Keratinocyte (primary cell): ENCODE data around the gene RHEB. TPM values are rescaled to one million over a fixed set of nuclear protein-coding genes. Genes with fewer than 3 reads are reported as not detected.
A peak's percentile ranks its signal among the peaks of the same experiment; 100 is the strongest.

Source experiments
- DNase-seq: peaks from one replicate; pipeline ENCODE4 v3.0.0-alpha.2; 2011; ENCODE audit warnings: low read depth, missing footprints, low spot score
- FAIRE-seq: peaks from 2 replicates; lab custom pipeline; 2011; peaks lifted over from hg19 to GRCh38; lab: Jason Lieb, UNC
- H2AFZ ChIP-seq: 2 replicates; pipeline ENCODE4 v1.6.0; 2012; ENCODE audit warnings: low read length, control low read depth, inconsistent platforms; ENCODE audit not compliant: control insufficient read depth
- H3K27ac ChIP-seq: 2 replicates; pipeline ENCODE4 v1.5.1; 2011; ENCODE audit warnings: low read length; ENCODE audit not compliant: control insufficient read depth, insufficient read depth
- H3K27me3 ChIP-seq: 3 replicates; pipeline ENCODE4 v1.6.0; 2011; ENCODE audit warnings: low read length; ENCODE audit not compliant: control insufficient read depth, insufficient read depth; ENCODE audit errors: extremely low read depth
- H3K36me3 ChIP-seq, 2 experiments: 2 replicates in 1 of 2; 3 replicates in 1 of 2; pipeline ENCODE4 v1.5.1; 2011; ENCODE audit warnings: low read length in 2 of 2, mild to moderate bottlenecking in 1 of 2; ENCODE audit not compliant: control insufficient read depth in 2 of 2, insufficient read depth in 2 of 2; ENCODE audit errors: extremely low read depth in 1 of 2
- H3K4me1 ChIP-seq: 3 replicates; pipeline ENCODE4 v1.5.1; 2011; ENCODE audit warnings: low read length; ENCODE audit not compliant: control insufficient read depth, insufficient read depth; ENCODE audit errors: extremely low read depth
- H3K4me2 ChIP-seq: 3 replicates; pipeline ENCODE4 v1.6.0; 2011; ENCODE audit warnings: low read depth, low read length; ENCODE audit not compliant: control insufficient read depth, insufficient read depth; ENCODE audit errors: extremely low read depth
- H3K4me3 ChIP-seq, 3 experiments: fragments of 200-600 bp in 1 of 3; sonication (generic) in 1 of 3; 2 replicates in 2 of 3; 3 replicates in 1 of 3; pipeline ENCODE4 v1.5.1; 2011 to 2016; ENCODE audit warnings: low read length in 3 of 3, mild to moderate bottlenecking in 3 of 3, control low read depth in 2 of 3, inconsistent platforms in 1 of 3, low read depth in 1 of 3, mixed read lengths in 1 of 3, mixed run types in 1 of 3, moderate library complexity in 1 of 3; ENCODE audit not compliant: control insufficient read depth in 2 of 3, insufficient read depth in 2 of 3; ENCODE audit errors: extremely low read depth in 1 of 3
- H3K79me2 ChIP-seq: 2 replicates; pipeline ENCODE4 v1.6.0; 2012; ENCODE audit warnings: low read length; ENCODE audit not compliant: control insufficient read depth, insufficient read depth
- H3K9ac ChIP-seq: 3 replicates; pipeline ENCODE4 v1.6.0; 2011; ENCODE audit warnings: low read length; ENCODE audit not compliant: control insufficient read depth, insufficient read depth; ENCODE audit errors: extremely low read depth
- H3K9me1 ChIP-seq: 3 replicates; pipeline ENCODE4 v1.6.0; 2011; ENCODE audit warnings: low read length; ENCODE audit not compliant: control insufficient read depth, insufficient read depth; ENCODE audit errors: extremely low read depth
- H3K9me3 ChIP-seq: 2 replicates; pipeline ENCODE4 v1.5.1; 2012; ENCODE audit warnings: low read depth, low read length; ENCODE audit not compliant: control insufficient read depth
- H4K20me1 ChIP-seq: 3 replicates; pipeline ENCODE4 v1.6.0; 2011; ENCODE audit warnings: low read length; ENCODE audit not compliant: control insufficient read depth, insufficient read depth; ENCODE audit errors: extremely low read depth
- CTCF ChIP-seq, 3 experiments: IDR thresholded peaks in 1 of 3; conservative IDR thresholded peaks in 1 of 3; optimal IDR thresholded peaks in 1 of 3; 2 replicates in 2 of 3; 3 replicates in 1 of 3; pipeline versions ENCODE3 to v1.5.1; 2011; ENCODE audit warnings: low read length in 3 of 3, mild to moderate bottlenecking in 3 of 3, moderate library complexity in 2 of 3, control low read depth in 1 of 3, inconsistent platforms in 1 of 3; ENCODE audit not compliant: insufficient read depth in 2 of 3; ENCODE audit errors: extremely low read depth in 1 of 3
- EZH2 ChIP-seq: IDR thresholded peaks from one replicate; pipeline ENCODE4 v1.6.1; 2012; ENCODE audit warnings: inconsistent platforms, mild to moderate bottlenecking, low read length, moderate library complexity
- dilution Hi-C: fragments of 300-500 bp; cut with MboI; formaldehyde crosslinking; loops from one replicate; pipeline ENCODE4 v1.7.0; 2020; ENCODE audit warnings: low sequenced_read_pairs; ENCODE audit not compliant: extremely low pct_ligation_motif_present
- polyA plus RNA-seq, 5 experiments: library from polyadenylated mRNA; depleted of rRNA in 3 of 5; stranded (reverse) in 3 of 5; stranded (forward) in 1 of 5; unstranded in 1 of 5; fragments of >200 nt; gene quantifications; 1 replicate in 1 of 5; 2 replicates in 3 of 5; 3 replicates in 1 of 5; pipeline versions ENCODE4 v1.2.1 to v1.2.3, GENCODE V29; 2011 to 2012; ENCODE audit warnings: missing spikeins in 2 of 5, low read depth in 1 of 5, low replicate concordance in 1 of 5

The RHEB gene
- polyA plus RNA-seq, 1 donor (not counting 4 experiments of a cell fraction or from before 2014, with no cell fraction given) = 138 TPM

GRCh38 chr7:151486074-151486473, 33.6 kb downstream of the RHEB start:
- Histone ChIP-seq H3K4me3 (no peak overlapping the region), H3K9me3 (no peaks in the 10 kb centered on the region), H3K27me3 (no peaks in the 10 kb centered on the region), H3K36me3 (peaks cover 13 to 37% of the 10 kb centered on the region in 2 experiments), H2AFZ (no peak overlapping the region), H3K9me1 (no peaks in the 10 kb centered on the region), H3K9ac (no peak overlapping the region), H3K27ac (no peak overlapping the region), H3K79me2 (peaks cover 67% of the 10 kb centered on the region), H4K20me1 (no peaks in the 10 kb centered on the region), H3K4me1 (peaks cover 18% of the 10 kb centered on the region), H3K4me2 (no peak overlapping the region)
- FAIRE-seq (no peak), DNase-seq (no peak)
- TF ChIP-seq CTCF (optimal IDR thresholded peaks at IDR 0.05 in 1 of 3, IDR thresholded peaks at IDR 0.05 in 1 of 3, conservative IDR thresholded peaks at IDR 0.05 in 1 of 3; ENCODE audit: extremely low read depth in 1 of 3, insufficient read depth in 2 of 3, low read length in 3 of 3) = no peak
- TF ChIP-seq EZH2 = no peak
- dilution Hi-C loops = no loop called here

GRCh38 chr7:151484971-151485707, 34.6 kb downstream of the RHEB start:
- H3K4me3 ChIP-seq = no peak overlapping the region
- H3K4me2 ChIP-seq = no peak overlapping the region
- peaks cover 66% of the 10 kb centered on the region for H3K79me2 ChIP-seq
- H4K20me1 ChIP-seq = no peaks in the 10 kb centered on the region
- H3K36me3 ChIP-seq = peaks cover 9 to 33% of the 10 kb centered on the region in 2 experiments
- H3K9ac ChIP-seq = no peak overlapping the region
- no peak overlapping the region for H2AFZ ChIP-seq
- H3K9me1 ChIP-seq = no peaks in the 10 kb centered on the region
- H3K27me3 ChIP-seq = no peaks in the 10 kb centered on the region
- no peaks in the 10 kb centered on the region for H3K9me3 ChIP-seq
- H3K27ac ChIP-seq = peak overlapping the region; percentile 37
- FAIRE-seq (peak; percentile 61), DNase-seq (no peak)
- dilution Hi-C loops = no loop called here
- no peak for TF ChIP-seq EZH2
- no peak for TF ChIP-seq CTCF (optimal IDR thresholded peaks at IDR 0.05 in 1 of 3, IDR thresholded peaks at IDR 0.05 in 1 of 3, conservative IDR thresholded peaks at IDR 0.05 in 1 of 3; ENCODE audit: extremely low read depth in 1 of 3, insufficient read depth in 2 of 3, low read length in 3 of 3)
- H3K4me1 ChIP-seq = peaks cover 18% of the 10 kb centered on the region
